Femur (tissue), 1 donor: Measurements from ENCODE around the gene CGB2.
"Not testable (repeated sequence)": the region's sequence is repeated elsewhere in the genome, so short reads cannot be mapped to it uniquely, and the experiment has no call there.

Source experiments
- DNase-seq: peaks from one replicate; pipeline ENCODE4 v3.0.0-alpha.2; 2017

CGB2 gene

DNA sequence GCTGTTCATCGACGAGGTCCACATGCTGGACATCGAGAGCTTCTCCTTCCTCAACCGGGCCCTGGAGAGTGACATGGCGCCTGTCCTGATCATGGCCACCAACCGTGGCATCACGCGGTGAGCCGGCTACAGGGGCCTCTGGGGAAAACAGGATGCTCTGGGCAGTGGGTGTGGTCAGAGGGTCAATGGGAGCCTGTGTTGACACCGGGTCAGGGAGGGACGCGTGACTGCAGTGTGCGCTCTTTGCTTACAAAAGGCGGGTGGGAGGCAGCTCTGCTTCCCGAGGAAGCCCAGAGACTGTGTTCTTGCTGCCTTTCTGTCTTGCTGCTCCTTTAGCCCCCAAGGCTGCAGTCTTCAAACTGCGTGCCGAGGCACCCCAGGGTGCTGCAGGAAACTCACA, 20.5 kb upstream of the CGB2 start:
- no peak for DNase-seq

DNA sequence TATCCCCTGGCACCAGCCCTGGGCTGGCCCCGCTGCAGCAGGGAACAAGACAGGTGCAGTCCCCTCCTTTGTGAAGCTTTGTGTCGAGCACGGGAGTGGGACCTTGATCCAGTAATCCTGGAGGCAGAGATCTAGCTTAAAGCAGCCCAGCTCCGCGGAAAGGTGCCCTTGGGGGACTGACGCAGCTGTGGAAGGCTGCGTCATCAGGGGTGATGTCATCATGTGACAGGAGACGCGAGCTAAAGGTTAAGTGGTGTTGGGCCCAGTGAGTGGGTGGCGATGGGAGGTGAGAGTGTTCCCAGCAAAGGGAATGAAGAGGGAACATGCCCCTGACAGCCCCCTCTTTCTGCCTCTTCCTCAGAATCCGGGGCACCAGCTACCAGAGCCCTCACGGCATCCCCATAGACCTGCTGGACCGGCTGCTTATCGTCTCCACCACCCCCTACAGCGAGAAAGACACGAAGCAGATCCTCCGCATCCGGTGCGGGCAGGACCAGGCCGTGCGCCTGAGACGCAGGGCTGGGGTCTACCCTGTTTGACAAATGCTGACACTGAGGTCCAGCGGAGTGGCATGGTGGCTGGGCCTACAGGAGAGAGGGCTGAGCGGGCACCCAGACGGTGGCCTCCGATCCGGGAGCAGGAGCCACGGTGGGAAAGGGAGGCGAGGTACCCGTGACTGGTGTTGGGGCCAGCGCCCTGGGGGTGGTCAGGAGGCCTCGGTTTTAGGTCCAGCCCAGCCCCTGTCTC, 17.4 kb upstream of the CGB2 start:
- no peak for DNase-seq

DNA sequence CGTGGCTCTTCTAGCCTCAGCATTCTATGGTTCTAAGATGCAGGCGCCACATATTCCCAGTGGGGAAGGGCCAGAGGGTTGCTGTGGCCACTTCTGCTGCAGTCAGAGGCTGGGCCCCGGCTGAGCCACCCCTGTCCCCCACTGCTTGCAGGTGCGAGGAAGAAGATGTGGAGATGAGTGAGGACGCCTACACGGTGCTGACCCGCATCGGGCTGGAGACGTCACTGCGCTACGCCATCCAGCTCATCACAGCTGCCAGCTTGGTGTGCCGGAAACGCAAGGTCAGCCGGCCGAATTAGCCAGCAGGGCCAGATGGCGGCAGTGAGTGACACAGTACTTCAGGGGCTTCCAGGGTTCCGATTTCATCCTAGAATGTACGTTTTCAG, 16.8 kb upstream of the CGB2 start:
- no peak for DNase-seq

DNA sequence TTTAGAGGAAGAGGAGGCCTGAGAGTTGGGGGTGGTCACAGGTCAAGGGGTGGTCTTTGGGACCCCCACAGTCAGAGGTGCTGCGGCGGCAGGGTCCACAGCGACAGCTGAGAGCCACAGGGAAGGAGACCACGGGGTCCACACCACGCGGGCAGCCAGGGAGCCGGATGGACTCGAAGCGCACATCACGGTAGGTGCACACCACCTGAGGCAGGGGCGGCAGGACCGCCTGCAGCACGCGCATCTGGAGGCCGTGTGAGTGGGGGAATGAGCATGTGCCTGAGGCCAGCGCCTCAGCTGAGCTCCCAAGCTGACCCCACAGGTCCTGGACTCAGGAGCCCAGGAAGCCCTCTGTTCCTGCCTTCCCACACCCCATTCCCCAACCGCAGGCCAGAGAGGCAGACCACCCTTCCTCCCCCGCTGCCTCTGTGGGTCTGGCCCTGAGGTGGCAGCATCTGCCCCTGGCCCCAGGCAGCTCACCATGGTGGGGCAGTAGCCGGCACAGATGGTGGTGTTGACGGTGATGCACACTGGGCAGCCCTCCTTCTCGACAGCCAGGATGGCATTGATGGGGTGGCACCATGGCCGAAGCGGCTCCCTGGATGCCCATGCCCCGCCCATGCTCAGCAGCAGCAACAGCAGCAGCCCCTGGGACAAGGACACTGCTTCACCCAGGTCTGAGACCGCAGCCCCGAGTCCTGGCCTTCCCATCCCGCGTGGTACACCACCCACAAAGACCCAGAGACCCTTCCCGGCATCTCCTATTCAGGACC, 15.4 kb upstream of the CGB2 start:
- DNase-seq = no peak

- DNase-seq = no peak
Measured at GRCh38 chr19:49017041-49017665, 14.5 kb upstream of the CGB2 start, which contains the start of gene LHB. LHB (minus strand) TSS chr19:49017091; CDS start chr19:49017081, 10 bp downstream.

DNA sequence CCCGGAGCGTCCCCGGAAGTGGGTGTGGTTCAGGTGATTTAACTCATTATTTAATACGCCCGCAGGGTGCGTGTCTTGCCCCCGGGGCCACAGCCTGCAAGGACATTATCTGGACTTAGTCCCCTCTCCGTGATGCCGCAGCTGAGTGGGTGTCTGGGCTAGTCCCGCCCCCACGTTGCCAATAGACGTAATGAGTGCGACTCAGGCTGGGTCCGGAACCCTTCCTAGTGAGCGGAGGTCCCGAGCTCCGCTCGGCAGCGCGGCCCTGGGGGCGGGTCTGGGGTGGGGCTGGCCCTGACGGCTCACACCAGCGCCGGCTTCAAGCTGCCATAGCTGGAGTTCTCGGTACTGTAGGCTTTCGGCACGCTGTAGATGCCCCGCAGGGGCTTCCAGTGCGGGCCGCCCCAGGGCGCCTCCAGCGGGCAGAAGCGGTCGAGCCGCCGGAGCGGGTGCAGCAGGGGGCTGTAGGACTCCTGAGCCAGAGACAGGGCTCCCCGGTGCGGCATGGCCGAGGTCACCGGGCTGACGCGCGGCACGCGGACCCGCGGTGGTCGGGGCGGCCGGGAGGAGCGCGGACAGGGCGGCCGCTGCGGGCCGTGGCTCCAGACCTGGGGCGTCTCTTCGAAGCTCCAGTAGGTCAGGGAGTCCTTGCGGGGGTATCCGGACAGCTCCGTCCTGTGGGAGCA, 13.9 kb upstream of the CGB2 start:
- peak; percentile 56 for DNase-seq

DNA sequence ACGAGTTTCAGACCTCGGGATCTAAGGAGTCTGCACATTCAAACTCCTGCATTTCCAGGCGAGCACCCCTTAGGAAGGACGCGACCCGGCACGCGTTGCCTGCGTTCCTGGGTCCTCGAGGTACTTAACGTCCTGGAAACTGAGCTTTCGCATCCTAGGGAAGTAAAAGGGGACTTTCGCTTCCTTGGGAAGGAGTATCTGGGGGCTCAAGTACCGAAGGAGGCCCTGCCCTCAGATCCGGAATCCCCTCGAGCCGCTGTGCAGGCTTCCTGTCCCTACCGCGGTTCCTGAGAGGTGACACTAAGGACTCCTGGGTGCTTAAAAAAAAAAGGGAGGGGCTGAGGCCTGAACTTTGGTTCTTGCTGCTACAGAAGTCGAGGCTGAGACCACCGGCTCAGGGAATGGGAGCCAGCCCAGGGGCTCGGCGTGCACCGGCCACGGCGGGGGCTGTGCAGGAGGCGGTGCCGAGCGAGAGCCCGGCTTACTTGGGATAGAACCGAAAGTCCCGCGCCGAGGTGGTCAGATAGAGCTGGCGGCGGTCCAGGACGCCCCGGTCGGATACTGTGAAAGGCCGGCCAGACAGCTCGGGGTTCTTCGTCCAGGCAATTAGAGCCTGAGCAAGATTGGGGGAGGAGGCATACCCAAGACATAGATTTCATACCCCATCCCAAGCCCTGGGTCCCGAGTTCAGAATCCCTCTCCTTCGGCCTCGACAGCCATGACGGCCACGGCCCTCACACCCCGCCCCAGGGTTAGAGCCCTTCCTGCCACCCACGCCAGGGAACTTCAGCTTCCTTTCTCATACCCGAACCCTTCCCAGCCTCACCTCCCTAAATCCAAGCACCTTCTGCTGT, 13.1 kb upstream of the CGB2 start:
- not testable (repeated sequence) for DNase-seq

- DNase-seq = no peak
Measured at GRCh38 chr19:49019242-49019932, 12.3 kb upstream of the CGB2 start.

DNA sequence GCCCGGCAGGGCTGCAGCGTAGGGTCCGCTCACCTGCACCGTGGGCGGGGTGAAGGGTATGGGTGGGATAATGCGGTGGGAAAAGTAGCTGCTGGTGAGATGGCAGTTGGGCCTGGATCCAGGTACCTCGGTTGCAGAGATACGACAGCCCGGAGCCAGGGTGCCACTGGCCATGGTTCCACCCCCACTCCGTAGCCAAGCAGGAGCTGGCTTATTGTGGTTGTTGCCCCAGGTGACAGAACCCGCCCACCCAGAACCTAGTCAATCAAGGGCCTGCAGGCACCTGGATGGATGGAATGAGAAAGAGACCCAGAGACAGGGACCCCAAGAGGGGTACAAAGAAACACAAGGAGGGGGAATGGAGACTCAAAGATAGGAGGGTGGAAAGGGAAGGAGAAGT, 11.3 kb upstream of the CGB2 start:
- DNase-seq = no peak

DNA sequence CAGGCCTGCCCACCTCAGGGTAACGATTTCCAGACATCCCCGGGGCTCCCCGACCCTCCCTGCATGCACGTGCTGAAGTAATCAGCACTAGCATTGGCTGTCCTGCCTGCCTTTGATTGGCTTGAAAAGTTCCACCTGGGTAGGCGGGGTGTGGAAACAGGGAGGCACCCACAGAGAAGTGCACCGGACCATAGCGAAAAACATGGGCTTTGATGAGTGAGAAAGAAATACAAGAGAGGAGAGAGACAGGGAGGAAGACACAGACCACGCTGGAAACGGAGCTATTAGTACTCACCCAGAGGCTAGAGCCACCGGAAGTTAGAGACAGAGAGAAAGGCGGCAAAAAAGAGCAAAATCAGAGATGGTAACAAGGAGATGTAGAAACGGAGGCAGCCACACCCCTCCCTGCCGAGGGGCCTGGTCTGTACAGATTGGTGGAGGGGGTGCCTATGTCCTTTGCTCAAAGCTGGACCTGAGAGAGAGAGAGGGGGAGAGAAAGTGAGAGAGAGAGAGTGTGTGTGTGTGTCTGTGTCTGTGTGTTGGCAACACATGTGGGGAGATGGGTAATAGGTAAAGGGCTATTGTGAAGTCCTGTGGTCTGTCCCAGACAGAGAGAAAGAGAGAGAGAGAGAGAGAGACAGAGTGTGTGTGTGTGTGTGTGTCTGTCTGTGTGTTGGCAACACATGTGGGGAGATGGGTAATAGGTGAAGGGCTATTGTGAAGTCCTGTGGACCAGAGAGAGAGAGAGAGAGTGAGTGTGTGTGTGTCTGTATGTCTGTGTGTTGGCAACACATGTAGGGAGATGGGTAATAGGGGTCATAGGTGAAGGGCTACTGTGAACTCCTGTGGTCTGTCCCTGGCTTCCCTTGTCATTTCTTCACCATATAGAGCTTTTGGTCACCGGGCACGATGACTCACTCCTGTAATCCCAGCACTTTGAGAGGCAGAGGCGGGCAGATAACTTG, 10.5 kb upstream of the CGB2 start:
- no peak for DNase-seq

DNA sequence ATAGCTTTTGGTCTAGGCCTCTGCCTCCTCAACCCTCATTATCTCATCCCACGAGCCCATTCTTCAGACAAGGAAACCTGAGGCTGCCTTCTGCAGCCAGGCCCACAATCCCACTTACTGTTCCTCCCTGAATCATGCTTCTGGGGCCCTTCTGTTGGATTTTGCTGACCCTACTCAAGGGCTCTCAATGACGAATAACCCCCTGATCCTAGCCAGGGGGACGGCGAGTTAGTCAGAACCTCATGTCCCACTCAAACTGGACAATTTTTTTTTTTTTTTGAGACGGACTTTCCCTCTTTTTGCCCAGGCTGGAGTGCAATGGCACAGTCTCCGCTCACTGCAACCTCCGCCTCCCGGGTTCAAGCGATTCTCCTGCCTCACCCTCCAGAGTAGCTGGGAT, 9.6 kb upstream of the CGB2 start:
- DNase-seq = no peak

DNA sequence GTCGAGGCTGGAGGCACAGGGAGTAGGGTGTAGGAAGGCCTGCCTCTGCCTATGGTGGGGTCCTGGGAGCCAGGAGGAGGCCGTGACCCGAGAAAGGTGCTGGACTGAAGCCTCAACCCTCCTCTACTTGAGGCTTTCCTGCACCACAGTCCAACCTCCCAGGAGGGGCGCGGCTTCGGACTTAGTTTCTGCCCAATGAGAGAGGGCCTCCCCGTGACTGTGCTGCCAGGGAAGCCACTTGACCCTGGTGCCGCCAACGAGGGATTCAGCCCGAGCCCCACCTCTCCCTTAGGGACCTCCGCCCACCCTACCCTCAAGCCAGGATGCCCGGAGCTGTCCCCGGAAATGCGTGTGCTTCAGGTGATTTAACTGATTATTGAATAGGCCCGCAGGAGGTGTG, 7.5 kb upstream of the CGB2 start, which contains the start of gene CGB3:
CGB3 (minus strand) TSS at position 101 of the 400 bp plus-strand sequence. CDS start 362 bp downstream, outside the sequence.
- DNase-seq = not testable (repeated sequence)

DNA sequence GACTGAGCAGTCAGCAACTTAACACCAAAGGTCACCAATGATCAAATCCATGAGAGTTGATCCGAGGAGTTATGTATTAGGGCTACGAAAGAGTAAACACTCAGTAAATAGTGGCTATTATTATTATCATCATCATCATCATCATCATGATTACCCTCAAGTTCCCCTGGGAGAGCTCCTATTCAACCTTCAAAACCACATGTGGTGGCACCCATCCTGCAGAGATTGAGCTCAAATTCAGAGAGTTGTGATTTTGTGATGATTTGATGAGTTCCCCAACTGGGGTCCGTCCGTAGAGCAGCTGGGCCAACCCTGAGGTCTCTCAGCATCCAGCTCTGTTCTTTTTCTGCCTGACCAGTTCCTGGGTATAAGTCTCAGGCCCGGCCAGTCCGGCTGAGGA, 6.6 kb upstream of the CGB2 start:
- DNase-seq = not testable (repeated sequence)

GRCh38 chr19:49025599-49025998, 6.1 kb upstream of the CGB2 start:
- not testable (repeated sequence) for DNase-seq

GRCh38 chr19:49028686-49029085, 3.0 kb upstream of the CGB2 start:
- DNase-seq = not testable (repeated sequence)

DNA sequence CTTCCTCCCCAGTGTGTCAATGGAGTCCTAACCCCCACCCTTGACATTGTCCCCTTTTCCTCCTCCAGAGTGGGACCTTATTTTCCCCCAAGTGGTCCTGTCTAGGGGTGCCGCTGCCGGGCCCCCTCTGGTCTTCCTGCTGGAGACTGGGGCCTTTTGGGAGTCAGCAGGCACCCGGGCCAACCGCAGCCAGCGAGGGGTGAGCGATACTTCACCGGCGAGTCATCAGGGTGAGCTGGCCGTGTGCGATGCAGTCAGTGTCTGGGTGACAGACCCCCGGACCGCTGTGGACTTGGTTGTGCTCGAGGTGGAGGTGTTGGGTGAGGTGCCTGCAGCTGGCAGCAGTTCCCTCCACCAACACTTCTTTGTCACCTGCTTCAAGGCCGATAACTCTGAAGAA, 1.9 kb upstream of the CGB2 start:
- not testable (repeated sequence) for DNase-seq

GRCh38 chr19:49030323-49030722, 1.4 kb upstream of the CGB2 start:
- not testable (repeated sequence) for DNase-seq

DNA sequence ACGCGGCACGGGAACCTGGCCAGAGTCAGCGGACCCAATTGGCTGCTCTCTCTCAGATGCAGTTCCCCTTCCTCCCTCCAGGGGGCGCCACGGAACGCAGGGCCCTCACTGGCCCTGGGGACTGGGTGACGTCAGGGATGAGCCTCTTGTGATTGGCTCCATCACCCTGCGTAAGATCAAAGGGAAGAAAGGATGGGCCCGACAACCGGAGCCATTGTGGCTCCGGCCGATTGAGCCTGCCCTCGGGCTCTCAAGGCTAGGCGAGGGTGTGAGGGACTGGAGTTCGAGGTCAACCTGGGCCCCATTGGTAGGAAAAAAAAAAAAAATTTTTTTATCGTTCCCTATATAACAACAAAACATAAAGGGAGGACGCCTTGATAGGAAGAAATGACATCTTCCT, 5.1 kb downstream of the CGB2 start, which contains the start of gene CGB1:
CGB1 (minus strand) TSS at position 81 of the 400 bp plus-strand sequence. CDS start 184 bp downstream, outside the sequence.
- DNase-seq = not testable (repeated sequence)

DNA sequence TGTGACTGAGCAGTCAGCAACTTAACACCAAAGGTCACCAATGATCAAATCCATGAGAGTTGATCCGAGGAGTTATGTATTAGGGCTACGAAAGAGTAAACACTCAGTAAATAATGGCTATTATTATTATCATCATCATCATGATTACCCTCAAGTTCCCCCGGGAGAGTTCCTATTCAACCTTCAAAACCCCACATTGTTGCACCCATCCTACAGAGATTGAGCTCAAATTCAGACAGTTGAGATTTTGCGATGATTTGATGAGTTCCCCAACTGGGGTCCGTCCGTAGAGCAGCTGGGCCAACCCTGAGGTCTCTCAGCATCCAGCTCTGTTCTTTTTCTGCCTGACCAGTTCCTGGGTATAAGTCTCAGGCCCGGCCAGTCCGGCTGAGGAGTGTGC, 6.4 kb downstream of the CGB2 start:
- not testable (repeated sequence) for DNase-seq
